ENCODE measurements around the gene KRTAP4-4. TPM values are rescaled to one million over a fixed set of nuclear protein-coding genes. Genes with fewer than 3 reads are reported as not detected.

KRTAP4-4 gene
- total RNA-seq, 1 donor: not detected

- no peak for TF ChIP-seq CTCF (IDR thresholded peaks at IDR 0.05; ENCODE audit: extremely low read depth, low read depth, low read length)
- Histone ChIP-seq H3K4me1 (ENCODE audit: insufficient read depth, low read length) (no peaks in the 10 kb centered on the region), H3K4me2 (ENCODE audit: insufficient read depth, low read length) (no peak overlapping the region), H3K79me2 (ENCODE audit: insufficient read depth, low read length) (no peaks in the 10 kb centered on the region), H2AFZ (ENCODE audit: low read length) (no peak overlapping the region), H3K36me3 (ENCODE audit: insufficient read depth, low read length) (no peaks in the 10 kb centered on the region), H4K20me1 (ENCODE audit: insufficient read depth, low read length) (no peaks in the 10 kb centered on the region), H3K4me3 (ENCODE audit: insufficient read depth, low read length) (no peak overlapping the region), H3K27me3 (ENCODE audit: insufficient read depth, low read length) (no peaks in the 10 kb centered on the region), H3K27ac (ENCODE audit: low read depth, low read length) (no peak overlapping the region), H3K9me3 (ENCODE audit: low read depth, low read length) (no peaks in the 10 kb centered on the region)
- no peak for DNase-seq (ENCODE audit: insufficient read length, low spot score, missing footprints)
These were observed 26.3 kb upstream of the KRTAP4-4 start for GRCh38 chr17:41186872-41187271.

GRCh38 chr17:41185001-41185400 lies 24.5 kb upstream of the KRTAP4-4 start:
- Histone ChIP-seq H3K9me3 (ENCODE audit: low read depth, low read length) (no peaks in the 10 kb centered on the region), H4K20me1 (ENCODE audit: insufficient read depth, low read length) (no peaks in the 10 kb centered on the region), H3K27ac (ENCODE audit: low read depth, low read length) (no peak overlapping the region), H2AFZ (ENCODE audit: low read length) (no peak overlapping the region), H3K4me3 (ENCODE audit: insufficient read depth, low read length) (no peak overlapping the region), H3K79me2 (ENCODE audit: insufficient read depth, low read length) (no peaks in the 10 kb centered on the region), H3K4me2 (ENCODE audit: insufficient read depth, low read length) (no peak overlapping the region), H3K36me3 (ENCODE audit: insufficient read depth, low read length) (no peaks in the 10 kb centered on the region), H3K27me3 (ENCODE audit: insufficient read depth, low read length) (no peaks in the 10 kb centered on the region), H3K4me1 (ENCODE audit: insufficient read depth, low read length) (no peaks in the 10 kb centered on the region)
- no peak for DNase-seq (ENCODE audit: insufficient read length, low spot score, missing footprints)
- TF ChIP-seq CTCF (IDR thresholded peaks at IDR 0.05; ENCODE audit: extremely low read depth, low read depth, low read length): no peak

- no peak within 1 kb of the TSS for H3K4me3 ChIP-seq (ENCODE audit: insufficient read depth, low read length)
- no peak for TF ChIP-seq CTCF (IDR thresholded peaks at IDR 0.05; ENCODE audit: extremely low read depth, low read depth, low read length)
- H3K9me3 ChIP-seq (ENCODE audit: low read depth, low read length): no peaks in the 10 kb centered on the region
- no peak for DNase-seq (ENCODE audit: insufficient read length, low spot score, missing footprints)
- H3K4me1 ChIP-seq (ENCODE audit: insufficient read depth, low read length): peaks cover 3% of the 10 kb centered on the region
- H4K20me1 ChIP-seq (ENCODE audit: insufficient read depth, low read length): no peaks in the 10 kb centered on the region
- no peaks in the 10 kb centered on the region for H3K36me3 ChIP-seq (ENCODE audit: insufficient read depth, low read length)
- no peak within 1 kb of the TSS for H3K27ac ChIP-seq (ENCODE audit: low read depth, low read length)
- H3K27me3 ChIP-seq (ENCODE audit: insufficient read depth, low read length): no peaks in the 10 kb centered on the region
- no peak within 1 kb of the TSS for H3K4me2 ChIP-seq (ENCODE audit: insufficient read depth, low read length)
- no peak within 1 kb of the TSS for H2AFZ ChIP-seq (ENCODE audit: low read length)
- no peaks in the 10 kb centered on the region for H3K79me2 ChIP-seq (ENCODE audit: insufficient read depth, low read length)
These were observed 24.0 kb upstream of the KRTAP4-4 start, which contains the start of gene KRTAP4-1 for GRCh38 chr17:41184480-41184961. Gene KRTAP4-1, minus strand, starts transcription at chr17:41184911. Its CDS starts 57 bp downstream, at chr17:41184854.

- no peak overlapping the region for H3K4me3 ChIP-seq (ENCODE audit: insufficient read depth, low read length)
- no peaks in the 10 kb centered on the region for H4K20me1 ChIP-seq (ENCODE audit: insufficient read depth, low read length)
- H3K27ac ChIP-seq (ENCODE audit: low read depth, low read length): peak overlapping the region; percentile 90
- no peaks in the 10 kb centered on the region for H3K9me3 ChIP-seq (ENCODE audit: low read depth, low read length)
- no peaks in the 10 kb centered on the region for H3K36me3 ChIP-seq (ENCODE audit: insufficient read depth, low read length)
- peaks cover 18% of the 10 kb centered on the region for H3K4me1 ChIP-seq (ENCODE audit: insufficient read depth, low read length)
- no peaks in the 10 kb centered on the region for H3K79me2 ChIP-seq (ENCODE audit: insufficient read depth, low read length)
- peak; percentile 79 for DNase-seq (ENCODE audit: insufficient read length, low spot score, missing footprints)
- no peak for TF ChIP-seq CTCF (IDR thresholded peaks at IDR 0.05; ENCODE audit: extremely low read depth, low read depth, low read length)
- no peaks in the 10 kb centered on the region for H3K27me3 ChIP-seq (ENCODE audit: insufficient read depth, low read length)
- peak overlapping the region; percentile 33 for H2AFZ ChIP-seq (ENCODE audit: low read length)
- H3K4me2 ChIP-seq (ENCODE audit: insufficient read depth, low read length): peak overlapping the region; percentile 14
These were observed 18.5 kb upstream of the KRTAP4-4 start for GRCh38 chr17:41178843-41179616.
